AG10803 (cell line): ENCODE data around the gene CD2.

Source experiments
- DNase-seq: peaks from one replicate; pipeline ENCODE4 v3.0.0; 2010; ENCODE audit warnings: low read depth
- H3K4me3 ChIP-seq: 2 replicates; pipeline ENCODE4 v1.5.1; 2011; ENCODE audit warnings: mild to moderate bottlenecking, low read length, control low read depth
- CTCF ChIP-seq: conservative IDR thresholded peaks from 2 replicates; pipeline ENCODE4 v1.5.1; 2011; ENCODE audit warnings: mild to moderate bottlenecking, low read length, control low read depth, inconsistent platforms

Gene CD2

DNA sequence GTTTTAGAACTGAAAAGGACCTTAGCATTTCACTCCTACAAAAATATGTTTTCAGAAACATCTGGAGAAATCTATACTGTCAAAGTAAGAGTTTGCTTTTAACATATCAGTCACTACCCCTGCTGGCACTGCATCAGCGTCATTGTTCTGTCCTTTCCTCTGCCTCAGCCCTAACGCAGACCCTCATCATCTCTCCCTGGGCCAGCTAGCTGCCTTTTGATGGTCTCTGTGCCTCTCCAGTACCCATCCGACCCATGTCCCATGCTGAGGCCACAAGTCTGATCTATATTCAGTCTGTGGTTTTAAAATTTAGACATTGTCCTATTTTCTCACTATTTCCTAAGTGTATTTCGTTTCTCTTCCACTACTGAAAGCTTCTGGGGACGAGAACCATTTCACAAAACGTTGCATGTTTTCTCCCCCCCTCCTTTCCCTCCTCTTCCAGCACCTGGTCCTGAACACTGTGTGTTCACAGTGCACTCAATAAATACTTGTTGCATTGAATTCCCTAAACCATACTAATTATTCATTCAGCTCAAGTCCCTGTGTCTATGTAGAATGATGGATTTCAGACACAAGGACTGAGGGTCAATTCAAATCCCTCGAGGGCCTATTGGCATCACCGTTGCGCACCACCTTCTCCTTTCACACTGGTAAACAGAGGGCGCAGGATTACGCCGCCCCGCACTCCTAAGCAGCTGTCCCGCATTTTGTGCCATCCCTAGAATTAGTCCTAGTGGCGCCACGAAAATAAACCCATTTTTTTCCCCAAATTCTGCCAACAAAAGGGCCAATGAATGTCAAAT, 53.4 kb downstream of the CD2 start:
- no peak for DNase-seq
- H3K4me3 ChIP-seq = no peak overlapping the region
- no peak for TF ChIP-seq CTCF

GRCh38 chr1:116808200-116808847, 54.1 kb downstream of the CD2 start:
- TF ChIP-seq CTCF = no peak
- no peak overlapping the region for H3K4me3 ChIP-seq
- DNase-seq = peak; percentile 5

- no peak overlapping the region for H3K4me3 ChIP-seq
- DNase-seq = no peak
- TF ChIP-seq CTCF = no peak
Measured at GRCh38 chr1:116808848-116809508, 54.7 kb downstream of the CD2 start.

DNA sequence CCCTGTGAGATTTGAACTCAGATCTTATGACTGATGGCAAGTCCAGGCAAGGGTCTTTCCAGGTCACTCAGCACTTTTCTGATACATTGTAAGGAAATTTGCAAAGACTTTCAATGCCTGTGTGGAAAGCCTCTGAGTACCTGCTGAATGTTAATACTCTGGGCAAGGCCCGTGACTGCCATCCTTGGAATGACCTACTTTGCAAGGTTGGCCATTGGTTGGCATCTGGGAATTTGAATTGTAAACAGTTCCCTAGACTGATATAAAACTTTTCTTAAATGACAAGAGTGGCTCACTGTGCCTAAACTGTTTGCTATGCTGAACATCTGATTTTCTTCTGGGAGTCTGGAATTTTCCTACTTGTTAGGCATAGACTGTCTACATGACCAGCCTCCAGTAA, 57.1 kb downstream of the CD2 start:
- H3K4me3 ChIP-seq = no peak overlapping the region
- no peak for DNase-seq
- TF ChIP-seq CTCF = no peak

DNA sequence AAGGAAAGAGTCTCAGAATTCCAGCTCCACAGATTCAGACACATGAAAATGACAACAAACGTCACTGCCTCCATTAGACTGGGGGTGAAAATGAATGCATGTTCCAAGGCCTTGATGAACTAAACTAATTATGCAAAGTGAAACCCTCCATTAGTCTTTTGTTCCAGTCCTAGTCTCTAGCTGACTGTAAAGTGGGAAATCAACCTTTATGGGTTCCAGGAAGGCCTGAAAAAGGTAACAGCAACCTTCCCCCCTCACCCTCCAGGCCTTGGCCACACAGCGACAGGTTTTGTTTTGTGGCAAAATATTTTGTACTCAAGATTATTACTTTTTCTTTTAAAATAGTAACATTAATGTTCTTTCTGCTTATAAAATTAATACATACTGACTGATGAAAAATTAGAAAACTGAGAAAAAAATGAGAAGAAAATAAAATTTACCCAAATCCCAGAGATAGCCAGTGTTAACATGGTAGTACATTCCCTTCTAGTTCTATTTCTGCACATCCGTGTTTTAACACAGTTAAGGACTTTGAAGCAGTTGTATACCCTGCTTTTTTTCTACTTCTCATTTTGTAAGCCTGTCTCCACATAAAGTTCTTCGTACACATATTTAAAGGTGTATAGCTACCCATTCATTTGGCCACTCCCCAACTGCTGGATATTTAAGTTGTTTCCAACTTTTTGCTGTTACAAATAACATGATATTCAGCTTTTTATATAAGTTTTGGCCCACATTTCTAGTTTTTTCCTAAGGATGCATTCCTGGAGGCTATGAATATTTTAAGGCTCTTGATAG, 60.9 kb downstream of the CD2 start:
- DNase-seq = no peak
- no peak overlapping the region for H3K4me3 ChIP-seq
- no peak for TF ChIP-seq CTCF

- TF ChIP-seq CTCF = peak; percentile 58
- no peak overlapping the region for H3K4me3 ChIP-seq
- peak; percentile 29 for DNase-seq
Measured at GRCh38 chr1:116817582-116818064, 63.4 kb downstream of the CD2 start.
